K562 (cell line): ENCODE results near the gene WDR70. TPM values are rescaled to one million over a fixed set of nuclear protein-coding genes. Genes with fewer than 3 reads are reported as not detected.

Source experiments
- ATAC-seq: fragments of 200-7000 bp; cut with Tn5 transposase; 3 replicates; pipeline ENCODE4 v1.9.1; 2020; ENCODE audit warnings: moderate library complexity
- BruUV-seq: library from RNA; stranded (reverse); fragments of 400-500 nt; replicated peaks from 2 replicates; lab custom pipeline; 2021; lab: Mats Ljungman, UMichigan
- CTCF ChIA-PET: fragments of 300-600 bp; formaldehyde crosslinking; extraction: SDS; loops from one replicate; lab custom pipeline; 2021; ENCODE audit warnings: low intra/inter-chr PET ratio; lab: Yijun Ruan, JAX
- POLR2A ChIA-PET: fragments of 300-600, 350-650 bp; sonication (Branson Sonifier 250); formaldehyde crosslinking; extraction: SDS; loops from one replicate; lab custom pipeline; 2021; ENCODE audit warnings: antibody characterized with exemption, inconsistent platforms; lab: Yijun Ruan, JAX
- DNase-seq, 4 experiments: peaks; one replicate each; pipeline versions ENCODE4 v3.0.0 to v3.0.0-alpha.2; 2011 to 2018; ENCODE audit warnings: low spot score in 3 of 4, mixed read lengths in 3 of 4; ENCODE audit errors: extremely low read depth in 1 of 4
- FAIRE-seq: peaks from 2 replicates; lab custom pipeline; 2011; peaks lifted over from hg19 to GRCh38; lab: Jason Lieb, UNC
- H2AFZ ChIP-seq: 2 replicates; pipeline ENCODE4 v1.6.0; 2011; ENCODE audit warnings: low read depth, low read length, control low read depth, inconsistent platforms
- H3K27ac ChIP-seq: fragments of 200-600 bp; 3 replicates; pipeline ENCODE4 v1.8.0; 2011; ENCODE audit warnings: low read depth, mild to moderate bottlenecking, control low read depth, inconsistent platforms, low read length, moderate library complexity, mixed read lengths; ENCODE audit errors: extremely low read depth
- H3K27me3 ChIP-seq, 2 experiments: fragments of 300-600 bp in 1 of 2; 2 replicates in 1 of 2; 3 replicates in 1 of 2; pipeline versions ENCODE4 v1.6.0 to v1.8.0; 2011; ENCODE audit warnings: inconsistent platforms in 2 of 2, low read length in 2 of 2, mild to moderate bottlenecking in 1 of 2, mixed read lengths in 1 of 2, moderate library complexity in 1 of 2; ENCODE audit not compliant: control insufficient read depth in 2 of 2, insufficient read depth in 2 of 2
- H3K36me3 ChIP-seq: fragments of 300-600 bp; 3 replicates; pipeline ENCODE4 v1.8.0; 2011; ENCODE audit warnings: mild to moderate bottlenecking, low read length, inconsistent platforms; ENCODE audit not compliant: control insufficient read depth, insufficient read depth
- H3K4me1 ChIP-seq, 2 experiments: fragments of 200-600 bp in 1 of 2; replicated peaks in 1 of 2; 2 replicates in 1 of 2; 3 replicates in 1 of 2; pipeline versions ENCODE4 v1.5.1 to v1.8.0; 2011; ENCODE audit warnings: inconsistent platforms in 2 of 2, low read length in 2 of 2, mild to moderate bottlenecking in 1 of 2, mixed read lengths in 1 of 2, moderate library complexity in 1 of 2; ENCODE audit not compliant: control insufficient read depth in 2 of 2, insufficient read depth in 2 of 2
- H3K4me2 ChIP-seq: 2 replicates; pipeline ENCODE4 v1.6.1; 2011; ENCODE audit warnings: low read length, control low read depth, inconsistent platforms, mixed read lengths; ENCODE audit not compliant: insufficient read depth
- H3K4me3 ChIP-seq: fragments of 200-600 bp; sonication (generic), shearing (Covaris generic); 2 replicates; pipeline ENCODE4 v1.5.1; 2016; ENCODE audit warnings: control low read depth, inconsistent platforms
- H3K79me2 ChIP-seq: fragments of 200-600 bp; 3 replicates; pipeline ENCODE4 v1.8.0; 2011; ENCODE audit warnings: low read length, inconsistent platforms; ENCODE audit not compliant: control insufficient read depth, insufficient read depth
- H3K9ac ChIP-seq, 2 experiments: 2 replicates each; pipeline versions ENCODE4 v1.6.0 to v1.6.1; 2011; ENCODE audit warnings: low read depth in 2 of 2, low read length in 2 of 2, control low read depth in 1 of 2, inconsistent platforms in 1 of 2, mild to moderate bottlenecking in 1 of 2, mixed read lengths in 1 of 2; ENCODE audit not compliant: insufficient read depth in 1 of 2
- H3K9me1 ChIP-seq: one replicate; pipeline ENCODE4 v1.6.0; 2011; ENCODE audit warnings: inconsistent platforms, mild to moderate bottlenecking, low read length, moderate library complexity; ENCODE audit not compliant: control insufficient read depth, insufficient read depth
- H3K9me3 ChIP-seq: replicated peaks from 2 replicates; pipeline ENCODE4 v1.5.1; 2011; ENCODE audit warnings: low read depth, low read length, inconsistent platforms; ENCODE audit not compliant: control insufficient read depth, insufficient read depth
- H4K20me1 ChIP-seq: replicated peaks from 2 replicates; pipeline ENCODE4 v1.6.1; 2011; ENCODE audit warnings: low read length, inconsistent platforms, mixed read lengths; ENCODE audit not compliant: control insufficient read depth, insufficient read depth
- CREBBP ChIP-seq: IDR thresholded peaks from one replicate; pipeline ENCODE4 v1.6.1; 2012; ENCODE audit warnings: low read depth, mild to moderate bottlenecking, control low read depth, inconsistent platforms, low read length
- DMBX1 ChIP-seq: fragments of 250-450 bp; sonication (Bioruptor Pico); IDR thresholded peaks from 2 replicates; pipeline ENCODE4 v1.8.0; 2022; ENCODE audit warnings: inconsistent platforms, mild to moderate bottlenecking, moderate library complexity, borderline replicate concordance
- SMARCB1 ChIP-seq: IDR thresholded peaks from 2 replicates; pipeline ENCODE4 v1.6.1; 2011; ENCODE audit warnings: improper control_type of control experiment, low read depth; ENCODE audit not compliant: insufficient read length
- TAF7 ChIP-seq: fragments of 450-650 bp; IDR thresholded peaks from 2 replicates; pipeline ENCODE4 v1.6.1; 2016; ENCODE audit warnings: missing genetic modification characterization, missing compliant biosample characterization
- ZC3H8 ChIP-seq: fragments of 450-650 bp; IDR thresholded peaks from 2 replicates; pipeline ENCODE4 v1.6.1; 2017
- ZNF274 ChIP-seq: IDR thresholded peaks from 2 replicates; pipeline ENCODE4 v1.6.1; 2011; ENCODE audit warnings: low read depth, mild to moderate bottlenecking, low read length, moderate library complexity, borderline replicate concordance
- ZNF586 ChIP-seq: fragments of 450-650 bp; formaldehyde crosslinking; conservative IDR thresholded peaks from 2 replicates; pipeline ENCODE4 v1.4.0; 2020; ENCODE audit warnings: mild to moderate bottlenecking, moderate library complexity
- in situ Hi-C: fragments of 300-500 bp; cut with MboI; formaldehyde crosslinking; loops from 4 replicates; pipeline ENCODE4 v1.15.0; 2018; ENCODE audit warnings: inconsistent platforms, mixed read lengths
- intact Hi-C: fragments of 100-400 bp; cut with micrococcal nuclease; formaldehyde crosslinking; loops from 2 replicates; pipeline ENCODE4 v1.14.2; 2022
- polyA plus RNA-seq, 8 experiments: library from polyadenylated mRNA; depleted of rRNA in 4 of 8; stranded (reverse) in 5 of 8; unstranded in 3 of 8; fragments of >200 nt; fragmentation: Nextera tagmentation in 2 of 8; fragmentation: Illumina TruSeq in 1 of 8; extraction: Ambion mirVana in 2 of 8; extraction: Trizol in 1 of 8; gene quantifications; 2 replicates each; pipeline versions ENCODE4 v1.2.1 to v1.2.3, GENCODE V29; 2011 to 2014; ENCODE audit warnings: inconsistent platforms in 1 of 8, missing spikeins in 1 of 8
- total RNA-seq, 7 experiments: library from RNA; depleted of rRNA in 6 of 7; stranded (reverse); fragments of >200 nt in 6 of 7; fragmentation: Illumina TruSeq in 2 of 7; extraction: Trizol in 2 of 7; gene quantifications; 2 replicates each; pipeline versions ENCODE4 v1.2.1 to v1.2.3, GENCODE V29; 2011 to 2021; ENCODE audit warnings: low replicate concordance in 1 of 7
- TF ChIP-seq, protein P1 (sequence below): fragments of 250-450 bp; sonication (Bioruptor Pico); IDR thresholded peaks from 2 replicates; pipeline ENCODE4 v1.5.0; 2021
- TF ChIP-seq, protein P2 (sequence below), 2 experiments: fragments of 450-650 bp; IDR thresholded peaks; 2 replicates each; pipeline ENCODE4 v1.6.1; 2016; ENCODE audit warnings: mild to moderate bottlenecking in 2 of 2, borderline replicate concordance in 1 of 2, low read depth in 1 of 2, moderate library complexity in 1 of 2

The WDR70 gene
- total and polyA plus RNA-seq, 9 of the 15 experiments (the other 6 are each of a cell fraction or from before 2014, with no cell fraction given): 16.8 to 46.6 (median 38.8) TPM

DNA sequence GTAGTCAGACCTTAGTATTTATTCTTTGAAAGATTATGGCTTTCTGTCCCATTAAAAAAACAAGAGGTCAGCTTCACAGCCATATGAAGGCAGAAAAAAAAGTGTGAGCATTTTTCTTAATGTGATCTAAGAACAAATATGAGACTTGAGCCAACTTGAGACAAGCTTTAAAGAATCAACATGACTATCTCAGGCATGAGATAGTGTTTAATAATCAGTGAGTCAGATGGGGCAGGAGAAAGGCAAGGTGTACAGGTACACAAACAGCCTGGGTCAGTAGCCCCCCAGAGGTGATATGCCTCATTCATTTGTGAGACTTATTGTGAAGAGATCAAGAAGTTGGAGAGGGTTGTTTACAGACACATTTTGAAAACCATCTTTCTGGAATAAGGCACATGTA, 377.1 kb downstream of the WDR70 start:
- POLR2A ChIA-PET: interaction anchor here (0.5 kb wide), 1 partner anchor 277 kb away, joined by 3 read pairs; no protein-coding TSS in a partner anchor
- no TSS peak for BruUV-seq
- no peak overlapping the region for H3K4me2 ChIP-seq
- H3K4me3 ChIP-seq: no peak overlapping the region
- H3K9ac ChIP-seq: no peak overlapping the region
- no peaks in the 10 kb centered on the region for H3K4me1 ChIP-seq
- no peaks in the 10 kb centered on the region for H3K9me1 ChIP-seq
- H3K79me2 ChIP-seq: no peaks in the 10 kb centered on the region
- TF ChIP-seq DMBX1 (CRISPR knock-in tag) (no peak), ZNF274 (no peak), ZC3H8 (no peak), TAF7 (tag) (no peak), CREBBP (no peak), SMARCB1 (no peak), ZNF586 (CRISPR knock-in tag) (no peak)
- TF ChIP-seq, protein P1, sequence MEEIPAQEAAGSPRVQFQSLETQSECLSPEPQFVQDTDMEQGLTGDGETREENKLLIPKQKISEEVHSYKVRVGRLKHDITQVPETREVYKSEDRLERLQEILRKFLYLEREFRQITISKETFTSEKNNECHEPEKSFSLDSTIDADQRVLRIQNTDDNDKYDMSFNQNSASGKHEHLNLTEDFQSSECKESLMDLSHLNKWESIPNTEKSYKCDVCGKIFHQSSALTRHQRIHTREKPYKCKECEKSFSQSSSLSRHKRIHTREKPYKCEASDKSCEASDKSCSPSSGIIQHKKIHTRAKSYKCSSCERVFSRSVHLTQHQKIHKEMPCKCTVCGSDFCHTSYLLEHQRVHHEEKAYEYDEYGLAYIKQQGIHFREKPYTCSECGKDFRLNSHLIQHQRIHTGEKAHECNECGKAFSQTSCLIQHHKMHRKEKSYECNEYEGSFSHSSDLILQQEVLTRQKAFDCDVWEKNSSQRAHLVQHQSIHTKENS (CRISPR knock-in tag): no peak
- TF ChIP-seq, protein P2, sequence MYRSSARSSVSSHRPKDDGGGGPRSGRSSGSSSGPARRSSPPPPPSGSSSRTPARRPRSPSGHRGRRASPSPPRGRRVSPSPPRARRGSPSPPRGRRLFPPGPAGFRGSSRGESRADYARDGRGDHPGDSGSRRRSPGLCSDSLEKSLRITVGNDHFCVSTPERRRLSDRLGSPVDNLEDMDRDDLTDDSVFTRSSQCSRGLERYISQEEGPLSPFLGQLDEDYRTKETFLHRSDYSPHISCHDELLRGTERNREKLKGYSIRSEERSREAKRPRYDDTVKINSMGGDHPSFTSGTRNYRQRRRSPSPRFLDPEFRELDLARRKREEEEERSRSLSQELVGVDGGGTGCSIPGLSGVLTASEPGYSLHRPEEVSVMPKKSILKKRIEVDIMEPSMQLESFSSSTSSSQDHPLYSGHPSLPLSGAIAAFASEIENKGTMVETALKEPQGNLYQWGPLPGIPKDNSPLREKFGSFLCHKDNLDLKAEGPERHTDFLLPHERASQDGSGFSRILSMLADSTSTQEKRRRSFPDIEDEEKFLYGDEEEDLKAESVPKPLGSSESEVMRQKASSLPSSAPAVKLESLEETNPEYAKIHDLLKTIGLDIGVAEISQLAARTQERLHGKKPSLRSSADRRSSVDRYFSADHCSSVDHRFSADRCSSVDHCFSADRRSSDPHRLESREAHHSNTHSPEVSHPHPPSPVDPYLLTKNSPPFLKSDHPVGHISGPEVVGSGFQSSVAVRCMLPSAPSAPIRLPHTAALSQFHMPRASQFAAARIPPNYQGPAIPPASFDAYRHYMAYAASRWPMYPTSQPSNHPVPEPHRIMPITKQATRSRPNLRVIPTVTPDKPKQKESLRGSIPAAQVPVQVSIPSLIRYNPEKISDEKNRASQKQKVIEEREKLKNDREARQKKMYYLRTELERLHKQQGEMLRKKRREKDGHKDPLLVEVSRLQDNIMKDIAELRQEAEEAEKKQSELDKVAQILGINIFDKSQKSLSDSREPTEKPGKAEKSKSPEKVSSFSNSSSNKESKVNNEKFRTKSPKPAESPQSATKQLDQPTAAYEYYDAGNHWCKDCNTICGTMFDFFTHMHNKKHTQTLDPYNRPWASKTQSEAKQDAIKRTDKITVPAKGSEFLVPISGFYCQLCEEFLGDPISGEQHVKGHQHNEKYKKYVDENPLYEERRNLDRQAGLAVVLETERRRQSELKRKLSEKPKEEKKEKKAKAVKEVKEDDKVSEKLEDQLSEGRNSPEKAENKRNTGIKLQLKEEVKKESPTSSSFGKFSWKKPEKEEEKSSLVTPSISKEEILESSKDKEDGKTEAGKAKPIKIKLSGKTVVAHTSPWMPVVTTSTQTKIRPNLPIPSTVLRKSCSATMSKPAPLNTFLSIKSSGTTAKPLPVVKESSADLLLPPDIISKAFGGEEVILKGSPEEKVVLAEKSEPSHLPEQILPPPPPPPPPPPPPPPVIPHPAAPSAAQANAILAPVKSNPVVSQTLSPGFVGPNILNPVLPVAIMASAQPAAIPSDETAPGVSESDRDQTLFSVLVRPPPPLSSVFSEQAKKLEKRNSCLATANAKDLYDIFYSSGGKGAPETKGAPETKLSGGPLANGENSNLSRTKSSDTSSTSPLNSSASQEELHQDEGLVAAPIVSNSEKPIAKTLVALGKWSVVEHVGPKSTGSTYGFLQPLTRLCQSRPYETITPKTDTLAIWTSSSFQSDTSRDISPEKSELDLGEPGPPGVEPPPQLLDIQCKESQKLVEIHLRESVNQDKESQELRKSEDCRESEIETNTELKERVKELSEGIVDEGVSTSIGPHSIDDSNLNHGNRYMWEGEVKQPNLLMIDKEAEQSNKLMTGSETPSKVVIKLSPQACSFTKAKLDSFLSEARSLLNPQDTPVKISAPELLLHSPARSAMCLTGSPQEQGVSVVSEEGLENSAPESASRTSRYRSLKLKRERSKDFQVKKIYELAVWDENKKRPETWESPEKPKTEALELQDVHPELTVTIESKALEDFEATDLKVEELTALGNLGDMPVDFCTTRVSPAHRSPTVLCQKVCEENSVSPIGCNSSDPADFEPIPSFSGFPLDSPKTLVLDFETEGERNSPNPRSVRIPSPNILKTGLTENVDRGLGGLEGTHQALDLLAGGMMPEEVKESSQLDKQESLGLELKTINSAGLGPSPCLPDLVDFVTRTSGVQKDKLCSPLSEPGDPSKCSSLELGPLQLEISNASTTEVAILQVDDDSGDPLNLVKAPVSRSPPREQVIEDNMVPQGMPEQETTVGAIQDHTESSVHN (IDR thresholded peaks at IDR 0.05; ENCODE audit: borderline replicate concordance in 1 of 2, low read depth in 1 of 2): no peak
- TF ChIP-seq, all 486 proteins: peak for 0
- no peak for DNase-seq
- H2AFZ ChIP-seq: no peak overlapping the region
- H3K9me3 ChIP-seq: no peaks in the 10 kb centered on the region
- H4K20me1 ChIP-seq: no peaks in the 10 kb centered on the region
- no peaks in the 10 kb centered on the region for H3K36me3 ChIP-seq
- in situ Hi-C loops: no loop called here
- H3K27me3 ChIP-seq: no peaks in the 10 kb centered on the region
- CTCF ChIA-PET: no interaction called here
- intact Hi-C loops: loop anchor here (5.0 kb wide), 1 partner anchor 344 kb away; no protein-coding TSS in a partner anchor
- no peak for FAIRE-seq
- ATAC-seq: no peak
- H3K27ac ChIP-seq: no peak overlapping the region
